HG03558 (cell line): Measurements from ENCODE around the gene TMEM222.

Source experiments
- ATAC-seq: cut with Tn5 transposase; IDR thresholded peaks from one replicate; pipeline ENCODE4 v1.9.1; 2021; ENCODE audit warnings: moderate number of reproducible peaks; ENCODE audit not compliant: unreplicated experiment; ENCODE audit errors: extremely low read depth

Gene TMEM222

DNA sequence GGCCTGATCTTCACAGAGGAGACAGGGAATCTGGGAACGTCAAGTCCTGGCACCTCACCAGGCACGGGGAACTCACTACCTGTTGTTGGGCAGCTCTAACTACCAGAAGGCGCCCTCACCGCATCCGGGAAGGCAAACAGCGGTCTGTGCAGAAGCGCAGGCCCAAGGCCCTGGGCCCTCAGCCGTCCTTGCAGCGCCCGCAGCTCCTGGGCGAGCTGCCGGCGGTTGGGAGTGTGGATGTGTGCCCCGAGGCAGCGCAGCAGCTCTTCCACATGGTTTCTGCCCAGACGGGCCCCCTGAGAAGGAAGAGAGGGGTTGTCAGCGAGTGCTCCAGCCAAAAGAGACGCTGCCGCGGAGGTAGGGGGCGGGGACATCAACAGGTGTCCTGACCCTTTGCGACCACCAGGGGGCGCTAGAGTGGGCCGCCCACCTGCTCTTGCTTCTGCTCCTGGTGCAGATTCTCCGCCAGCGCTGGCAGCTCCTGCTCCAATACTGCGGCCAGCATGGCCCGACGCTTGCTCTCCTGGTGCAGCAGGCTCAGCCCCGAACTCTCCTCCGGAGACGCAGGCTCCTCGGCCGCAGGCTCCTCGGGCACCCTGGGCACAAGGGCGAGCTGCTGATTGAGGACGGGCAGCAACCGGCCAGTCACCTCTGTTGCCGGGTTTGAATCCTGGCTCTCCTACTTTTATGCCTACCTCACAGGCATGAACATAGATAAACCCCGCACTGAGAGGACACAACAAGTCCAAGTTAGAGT lies 35.5 kb downstream of the TMEM222 start:
- ATAC-seq = no peak

DNA sequence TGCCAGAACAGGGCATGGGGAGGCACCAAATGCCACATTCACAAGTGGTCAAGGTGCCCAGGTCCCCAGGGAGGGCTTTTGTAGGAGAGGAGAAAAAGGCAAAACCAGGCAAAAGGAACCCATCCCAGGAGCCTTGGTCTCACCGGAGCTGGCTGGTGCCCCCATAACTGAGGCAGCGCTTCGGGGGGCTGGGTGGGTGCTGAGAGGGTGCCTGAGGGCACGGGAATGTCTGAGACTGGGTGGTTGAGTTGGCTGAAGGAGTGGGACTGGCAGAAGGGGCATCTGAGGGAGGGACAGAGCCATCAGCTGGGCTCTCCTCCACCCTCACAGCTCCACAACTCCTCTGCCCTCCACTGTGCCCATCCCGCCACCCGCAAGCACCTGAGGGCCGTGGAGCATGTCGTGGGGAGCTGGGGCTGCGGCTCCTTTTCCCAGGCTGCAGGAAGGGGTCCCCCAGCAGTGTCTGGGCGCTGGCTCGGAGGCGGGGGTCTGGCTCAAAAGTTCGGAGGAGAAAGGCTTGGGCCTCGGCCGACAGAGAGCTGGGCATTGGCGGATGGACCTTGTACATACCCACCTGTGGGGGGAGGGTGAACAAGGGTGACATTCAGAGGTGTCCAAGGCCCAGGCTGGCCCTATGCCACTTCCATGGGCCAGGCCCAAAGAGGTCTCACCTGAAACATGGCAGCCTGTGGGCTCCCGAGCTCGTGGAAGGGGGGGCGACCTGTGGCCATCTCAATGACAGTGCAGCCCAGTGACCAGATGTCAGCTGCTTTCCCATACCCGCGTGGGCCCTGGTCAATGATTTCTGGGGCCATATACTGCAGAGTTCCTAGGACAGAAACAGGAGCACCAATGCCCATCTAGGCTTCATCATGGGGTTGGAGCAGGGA lies 36.3 kb downstream of the TMEM222 start:
- no peak for ATAC-seq

DNA sequence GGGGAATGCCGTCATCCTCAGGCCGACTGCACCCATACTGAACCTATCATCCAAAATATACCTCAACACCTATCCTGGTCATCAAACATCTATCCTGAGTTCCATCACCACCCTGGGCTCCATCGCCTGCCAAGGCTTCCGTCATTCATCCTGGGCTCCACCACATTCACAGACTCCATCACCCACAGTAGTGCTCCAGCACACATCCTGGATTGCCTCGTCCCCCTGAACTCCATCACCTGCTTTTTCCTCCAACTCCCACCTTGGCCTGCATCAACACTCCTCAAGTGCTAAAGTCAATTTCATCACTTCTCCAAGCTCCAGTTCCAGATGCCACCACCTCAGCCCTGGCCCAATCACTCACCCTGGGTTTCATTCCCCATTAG lies 37.0 kb downstream of the TMEM222 start:
- no peak for ATAC-seq

DNA sequence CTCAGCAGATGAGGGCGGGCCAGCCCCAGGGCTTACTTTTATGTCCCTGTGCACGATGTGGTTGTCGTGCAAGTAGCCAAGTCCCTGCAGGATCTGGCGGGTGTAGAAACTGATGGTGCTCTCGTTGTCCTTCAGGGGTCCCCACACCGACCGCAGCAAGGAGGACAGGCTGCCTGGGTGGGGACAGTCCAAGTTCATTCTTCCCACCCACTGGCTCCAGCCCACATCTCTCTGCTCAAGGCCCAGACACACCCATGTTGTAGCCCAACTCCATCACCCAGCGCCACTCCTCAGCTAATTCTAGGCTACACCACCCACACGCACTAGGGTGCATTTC lies 37.8 kb downstream of the TMEM222 start:
- no peak for ATAC-seq

DNA sequence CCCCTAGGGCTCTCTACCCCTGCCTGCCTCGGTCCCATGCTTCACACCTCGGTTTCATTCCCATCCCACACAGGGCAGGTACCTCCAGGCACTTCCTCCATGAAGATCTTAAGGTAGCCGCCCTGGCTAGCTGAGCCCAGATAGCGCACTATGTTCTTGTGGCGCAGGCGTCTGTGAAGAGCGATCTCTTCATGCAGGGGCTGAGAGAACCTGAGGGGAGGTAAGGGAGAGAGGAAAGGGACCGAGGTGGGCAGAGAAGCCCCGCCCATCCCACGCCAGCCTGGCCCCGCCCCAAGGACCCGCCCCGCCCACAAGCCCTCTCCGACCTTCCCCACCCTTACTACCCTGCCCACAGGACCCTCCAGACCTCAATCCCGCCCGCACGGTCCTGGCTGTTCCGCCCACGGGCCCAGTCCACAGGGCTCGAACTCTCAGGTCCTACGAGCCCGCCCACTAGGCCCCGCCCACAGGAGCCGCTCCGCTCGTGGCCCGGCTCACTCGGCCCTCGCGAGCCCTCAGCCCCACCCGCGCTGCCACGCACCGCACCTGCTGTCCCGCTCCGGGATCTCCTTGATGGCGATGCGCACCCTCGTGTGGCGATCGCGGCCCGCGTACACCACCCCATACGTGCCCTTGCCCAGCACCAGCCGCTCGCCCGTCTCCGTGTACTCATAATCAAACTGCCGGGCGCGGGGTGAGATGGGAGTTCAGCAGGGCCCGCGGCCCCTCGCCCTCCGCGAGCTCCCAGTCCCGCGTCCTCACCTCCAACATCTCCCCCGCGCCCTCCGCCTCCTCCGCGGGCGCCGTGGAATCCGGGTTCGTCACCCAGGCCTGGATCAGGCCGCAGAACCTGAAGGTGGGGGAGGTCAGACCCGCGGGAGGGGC lies 38.4 kb downstream of the TMEM222 start:
- ATAC-seq = no peak

DNA sequence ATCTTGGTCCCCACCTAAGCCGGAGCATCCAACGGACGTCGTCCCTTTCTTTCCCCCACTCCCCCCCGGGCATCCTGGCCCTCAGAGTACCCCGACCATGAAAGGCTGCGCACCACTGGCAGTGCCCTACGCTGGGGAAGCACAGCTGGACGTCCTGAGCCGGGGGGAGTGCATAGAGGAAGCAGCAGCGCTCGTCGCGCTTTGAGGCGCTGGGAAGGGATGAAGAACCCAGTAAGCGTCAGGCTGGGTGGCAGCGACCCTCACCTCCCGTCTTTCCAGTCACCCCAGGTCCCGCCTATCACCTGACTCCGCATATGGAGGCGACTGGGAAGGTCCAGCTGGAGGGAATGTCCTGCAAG lies 39.1 kb downstream of the TMEM222 start:
- no peak for ATAC-seq

DNA sequence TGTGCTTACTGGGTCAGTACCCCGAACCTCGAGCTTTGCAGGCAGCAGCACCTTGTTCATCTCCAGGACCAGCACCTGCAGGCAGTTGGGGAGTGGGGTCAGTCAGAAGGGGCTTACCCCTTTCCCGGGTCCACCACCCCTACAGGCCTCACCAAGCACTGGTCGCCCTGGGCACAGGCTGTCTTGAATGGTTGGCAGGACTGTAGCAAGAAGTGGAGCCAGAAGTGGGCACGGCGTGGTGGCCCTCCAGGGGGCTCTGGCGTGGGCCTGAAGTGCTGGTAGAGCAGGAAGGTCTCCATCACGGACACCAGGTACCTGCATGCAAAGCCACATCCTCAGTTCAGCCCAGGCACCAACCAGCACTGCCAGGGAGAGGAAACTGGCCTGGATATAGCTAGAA lies 39.6 kb downstream of the TMEM222 start:
- no peak for ATAC-seq

DNA sequence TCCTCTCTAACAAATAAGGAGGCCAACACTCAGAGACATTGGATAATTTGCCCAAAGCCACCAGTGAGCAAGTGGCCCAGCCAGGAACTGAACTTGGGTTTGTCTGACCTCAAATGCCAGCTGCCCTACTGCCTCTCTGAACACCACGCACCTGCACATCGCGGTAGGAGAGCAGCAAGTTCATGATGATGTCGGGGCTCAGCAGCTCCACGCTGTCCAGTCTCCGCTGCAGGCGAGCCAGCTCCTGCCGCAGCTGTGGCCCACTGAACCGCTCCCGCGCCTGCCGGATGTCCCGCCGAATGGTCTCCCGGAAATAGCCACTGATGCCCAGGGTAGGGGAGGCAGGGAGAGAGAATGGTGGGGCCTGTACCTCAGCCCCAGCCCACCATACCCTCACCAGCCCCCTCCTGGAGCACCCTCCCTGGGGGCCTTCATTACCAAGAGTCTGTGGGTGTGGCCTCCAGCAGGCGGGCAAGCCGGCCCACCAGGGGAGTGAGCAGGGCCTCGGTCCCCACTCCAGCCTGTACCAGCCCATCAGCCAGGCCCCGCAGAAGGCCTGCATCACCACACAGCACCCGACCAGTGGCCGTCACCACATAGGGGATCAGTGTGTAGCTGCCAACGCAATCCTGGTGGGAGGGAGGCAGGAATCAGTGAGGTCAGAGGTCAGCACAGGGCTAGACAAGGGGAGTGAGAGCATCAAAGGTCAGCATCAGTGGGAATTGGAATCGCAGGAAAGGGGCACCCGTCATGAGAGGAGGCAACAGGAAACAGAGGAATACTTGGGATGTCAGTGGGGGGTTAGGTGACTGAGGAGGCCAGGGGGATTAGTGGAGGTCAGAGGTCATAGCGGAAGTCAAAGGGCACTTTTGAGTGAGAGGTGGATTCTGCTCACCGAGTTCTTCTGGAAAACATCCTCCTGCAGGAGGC lies 42.1 kb downstream of the TMEM222 start:
- ATAC-seq = no peak

DNA sequence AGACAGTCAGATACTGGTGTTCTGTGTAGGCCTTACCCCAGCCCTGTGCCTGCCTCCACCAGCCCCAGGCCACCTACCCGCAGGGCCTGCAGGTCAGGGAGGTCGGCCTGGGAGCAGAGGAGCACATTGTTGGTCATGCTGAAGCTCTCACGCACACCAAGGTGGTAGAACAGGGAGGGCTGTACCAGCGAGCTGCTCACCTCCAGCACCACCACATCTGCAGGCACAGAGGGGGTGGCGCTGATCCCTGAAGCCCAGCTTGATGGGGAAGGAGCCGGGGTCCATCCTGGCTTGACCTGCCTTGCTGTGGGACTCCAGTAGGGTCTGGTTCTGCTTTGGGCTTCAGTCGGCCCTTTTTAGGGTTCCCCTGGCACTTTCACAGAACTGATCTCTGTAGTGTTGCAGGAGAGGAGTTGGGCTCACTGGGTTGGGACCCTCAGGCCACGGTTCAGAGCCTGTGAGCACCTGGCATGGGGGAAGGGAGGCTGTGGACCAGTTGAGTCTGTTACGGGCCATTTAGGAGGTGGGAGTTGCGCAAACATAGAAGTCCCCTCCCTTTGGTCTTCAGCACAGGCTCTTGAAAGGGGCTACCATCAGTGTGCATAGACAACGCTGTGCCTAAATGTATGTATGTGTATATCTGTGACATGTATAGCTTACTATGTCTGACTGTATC lies 42.9 kb downstream of the TMEM222 start:
- no peak for ATAC-seq

DNA sequence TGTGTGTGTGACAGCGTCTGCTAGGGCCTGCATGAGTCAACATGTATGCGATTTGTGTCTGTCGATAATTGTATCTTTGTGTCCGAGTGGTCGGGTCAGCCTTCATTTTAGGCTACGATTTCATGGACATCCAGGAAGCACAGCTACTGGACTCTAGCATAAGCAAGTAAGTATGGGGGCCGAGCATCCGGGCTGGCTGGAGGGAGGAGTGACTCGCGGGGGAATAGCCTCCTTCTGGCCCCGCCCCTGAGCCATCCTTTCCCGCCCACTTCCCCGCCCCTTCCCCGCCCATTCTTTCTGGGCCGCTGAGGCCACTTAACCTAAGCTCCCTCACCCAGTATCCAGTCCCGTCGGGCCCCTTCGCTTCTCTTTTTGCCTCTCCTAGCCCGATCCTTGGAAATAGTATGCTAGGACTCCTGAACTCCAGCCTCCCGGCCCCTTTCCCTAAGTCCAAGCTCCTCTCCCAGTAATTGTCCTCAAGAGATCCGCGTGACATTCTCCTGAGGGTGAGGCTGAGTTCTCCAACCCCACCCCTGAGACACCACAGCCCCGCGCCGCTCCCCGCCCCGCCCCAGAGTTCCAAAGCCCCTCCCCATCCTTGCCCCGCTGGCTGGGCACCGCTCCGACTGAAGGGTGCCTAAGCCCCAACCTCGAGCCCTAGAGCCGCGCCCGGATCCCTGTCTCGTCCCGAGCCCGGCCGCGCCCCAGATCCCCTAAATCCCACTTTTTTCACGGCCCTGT lies 43.6 kb downstream of the TMEM222 start:
- no peak for ATAC-seq

DNA sequence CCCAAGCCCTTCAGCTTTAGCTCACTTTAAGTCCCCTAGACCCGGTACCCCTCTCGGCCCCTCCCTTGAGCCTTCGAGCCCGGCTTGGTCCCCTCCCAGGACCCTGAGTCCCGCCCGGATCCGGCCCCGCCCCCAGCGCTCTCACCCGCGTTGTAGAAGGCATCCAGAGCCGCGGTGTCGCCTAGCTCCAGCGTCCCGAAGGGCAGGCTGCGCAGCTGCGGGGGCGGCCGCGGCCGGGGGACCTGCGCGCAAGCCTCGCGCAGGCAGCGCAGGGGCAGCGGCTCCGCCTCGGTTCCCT lies 44.1 kb downstream of the TMEM222 start:
- ATAC-seq = no peak

DNA sequence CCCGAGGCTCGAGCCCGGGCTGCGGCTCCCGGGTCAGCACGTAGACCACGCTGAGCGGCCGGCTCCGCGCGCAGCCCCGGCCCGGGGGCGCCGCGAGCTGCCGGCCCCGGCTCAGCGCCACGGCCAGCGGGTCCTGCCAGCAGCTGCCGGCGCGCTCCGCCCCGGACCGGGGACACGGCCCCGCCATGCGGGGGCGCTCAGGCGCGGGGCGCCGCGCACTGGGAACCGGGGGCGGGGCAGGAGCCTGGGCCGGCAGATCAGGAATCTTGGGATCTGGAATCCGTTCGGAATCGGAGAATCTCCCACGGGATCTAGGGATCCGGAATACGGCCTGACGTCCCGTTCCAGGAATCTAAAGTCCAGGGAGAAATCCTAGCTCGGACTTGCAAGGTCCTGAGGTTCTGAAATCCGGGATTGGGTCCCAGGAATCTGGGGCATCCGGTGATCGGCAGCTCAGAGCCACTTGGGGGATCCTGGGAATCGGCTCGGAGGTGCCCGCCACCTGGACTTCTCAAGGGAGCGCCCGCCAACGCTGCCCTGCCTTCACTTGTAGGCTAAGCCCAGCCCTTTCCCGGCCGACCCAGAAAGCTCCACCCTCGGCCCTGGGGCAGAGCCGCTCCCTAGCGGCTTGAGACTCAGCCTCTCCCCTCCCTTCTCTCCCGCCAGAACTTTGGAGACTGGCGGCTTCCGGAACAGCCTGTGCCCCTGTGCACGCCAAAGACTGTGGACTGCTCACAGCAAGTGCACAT lies 44.6 kb downstream of the TMEM222 start, which contains the start of gene MAP3K6:
MAP3K6 (minus strand) TSS at position 551 of the 749 bp plus-strand sequence; CDS start at position 187, 364 bp downstream.
- no peak for ATAC-seq

DNA sequence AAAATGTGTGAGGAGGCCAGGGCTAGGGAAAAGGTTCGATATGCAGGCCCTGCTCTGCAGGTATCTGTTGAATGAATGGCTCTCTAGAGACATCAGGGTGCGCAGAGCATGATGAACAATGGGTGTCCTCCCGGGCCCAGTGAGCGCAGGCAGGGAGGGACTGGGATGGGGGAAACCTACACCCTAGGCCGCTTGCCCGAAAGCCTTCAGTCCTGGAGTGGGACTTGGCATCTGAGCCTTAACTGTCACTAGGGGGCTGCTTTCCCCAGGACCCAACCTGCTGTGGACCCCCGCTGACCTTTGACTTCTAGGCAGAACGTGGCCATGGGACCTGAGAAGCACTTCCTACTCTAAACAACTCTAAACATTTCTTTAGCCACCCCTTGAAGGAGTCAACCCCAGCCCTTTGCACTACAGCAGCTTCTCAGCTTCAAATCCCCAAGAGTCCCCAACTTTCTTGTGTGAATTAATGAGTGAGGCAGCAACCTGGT lies 45.2 kb downstream of the TMEM222 start:
- no peak for ATAC-seq

DNA sequence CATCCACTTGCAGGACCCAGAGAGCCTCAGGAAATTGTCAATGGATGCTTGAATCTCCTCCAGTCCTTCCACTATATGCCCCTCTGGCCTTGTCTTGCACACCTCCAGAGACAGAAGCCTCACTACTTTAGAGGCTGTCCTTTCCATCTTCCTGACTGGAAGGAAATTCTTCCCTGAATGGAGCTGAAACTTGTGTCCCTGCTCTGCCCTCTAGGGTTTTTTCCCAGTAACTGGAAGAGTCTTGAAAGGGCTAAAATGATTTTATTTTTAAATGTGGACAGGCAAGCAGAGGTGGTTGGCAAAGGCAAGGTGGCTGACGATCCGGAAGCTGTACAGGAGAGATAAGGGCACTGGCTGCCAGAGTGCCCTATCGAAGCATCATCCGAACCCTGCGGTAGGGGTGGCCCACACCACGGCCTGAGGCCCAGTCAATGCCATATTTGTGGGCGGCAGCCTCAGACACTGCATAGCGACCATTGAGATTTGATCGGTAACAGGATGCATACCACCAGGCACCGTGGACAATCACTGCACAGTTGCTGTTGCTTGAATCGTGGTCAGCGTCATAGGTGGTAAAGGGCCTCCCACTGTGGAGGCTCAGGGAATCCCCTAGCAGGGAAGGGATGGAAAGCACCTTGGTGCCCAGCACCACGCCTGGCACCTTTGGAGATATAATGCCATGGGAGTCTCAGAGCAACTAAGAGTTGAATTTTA lies 47.1 kb downstream of the TMEM222 start:
- no peak for ATAC-seq

DNA sequence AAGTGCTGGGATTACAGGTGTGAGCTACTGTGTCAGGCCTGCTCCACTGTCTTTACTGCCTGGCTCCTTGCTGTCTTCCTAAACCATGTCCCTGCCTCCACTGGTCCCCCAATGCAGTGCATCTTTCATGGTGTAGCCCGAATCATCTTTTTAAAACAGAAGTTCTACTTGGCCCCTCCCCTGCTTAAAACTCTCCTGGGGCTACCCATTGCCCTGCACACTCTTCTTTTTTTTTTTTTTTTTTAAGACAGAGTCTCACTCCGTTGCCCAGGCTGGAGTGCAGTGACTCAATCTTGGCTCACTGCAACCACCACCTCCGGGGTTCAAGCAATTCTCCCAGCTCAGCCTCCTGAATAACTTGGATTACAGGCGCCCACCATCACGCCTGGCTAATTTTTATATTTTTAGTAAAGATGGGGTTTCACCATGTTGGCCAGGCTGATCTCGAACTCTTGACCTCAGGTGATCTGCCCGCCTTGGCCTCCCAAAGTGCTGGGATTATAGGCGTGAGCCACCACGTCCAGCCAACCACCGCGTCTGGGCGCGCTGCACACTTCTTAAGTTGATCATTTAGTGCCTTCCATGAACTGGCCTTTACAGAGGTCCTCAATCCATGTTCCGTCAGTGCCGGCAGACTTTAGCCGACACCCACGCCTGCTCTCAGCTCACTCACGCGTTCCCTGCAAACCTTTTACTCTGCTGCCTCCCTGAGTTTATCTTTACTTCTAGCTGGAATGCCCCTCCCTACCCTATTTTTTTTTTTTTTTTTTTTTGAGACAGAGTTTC lies 50.3 kb downstream of the TMEM222 start:
- no peak for ATAC-seq
